Cardiac septum (tissue), 1 donor: ENCODE results near the gene OSGIN1. TPM values are rescaled to one million over a fixed set of nuclear protein-coding genes. Genes with fewer than 3 reads are reported as not detected.

ENCODE experiments used
- DNase-seq: peaks from one replicate; pipeline ENCODE4 v3.0.0-alpha.2; 2020; ENCODE audit warnings: low spot score
- intact Hi-C: fragments of 100-400 bp; cut with DNase I; formaldehyde crosslinking; loops from one replicate; pipeline ENCODE4 v1.14.0; 2022
- total RNA-seq: library from RNA; stranded (reverse); fragmentation: NEBNext Ultra II Directional; extraction: Animal tissue kit (Norgen Biotek cat#: 25700); gene quantifications from one replicate; pipeline ENCODE4 v1.2.1, GENCODE V29; 2021
- donor health status: DM: no; HTN: no; CAD: no.

OSGIN1 gene
- total RNA-seq, 1 donor from 2014 or later, result 12.6 TPM

DNA sequence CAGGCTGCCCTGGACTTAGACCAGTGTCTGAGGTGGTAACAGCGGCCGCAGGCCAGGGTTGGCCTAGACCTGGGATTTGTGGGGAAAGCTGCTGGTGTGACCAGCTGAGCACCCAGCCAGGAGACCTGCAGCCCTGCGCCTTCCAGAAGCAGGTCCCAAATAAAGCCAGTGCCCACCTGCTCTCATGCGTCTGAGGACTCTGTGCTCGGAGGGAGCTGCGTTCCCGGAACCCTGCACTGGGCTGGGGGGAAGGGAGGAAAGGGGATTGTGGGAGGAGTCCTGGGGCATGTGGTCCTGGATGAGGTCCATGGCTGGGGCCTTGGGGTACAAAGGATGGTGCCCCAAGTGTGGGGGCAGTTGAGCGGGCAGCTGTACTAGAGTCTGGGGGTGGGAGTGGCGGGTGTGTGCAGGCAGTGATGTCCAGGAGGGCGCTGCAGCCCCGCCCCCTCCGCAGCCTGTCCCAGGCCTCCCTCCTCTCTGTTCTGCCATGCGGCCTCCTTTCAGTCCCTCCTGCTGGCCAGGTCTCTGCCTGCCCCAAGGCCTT, 13.2 kb downstream of the OSGIN1 start:
- intact Hi-C loops, result loop anchor here (5.0 to 10.0 kb wide), 2 partner anchors 221 to 519 kb away; partner anchors contain the start of gene TAF1C
- DNase-seq, result no peak

DNA sequence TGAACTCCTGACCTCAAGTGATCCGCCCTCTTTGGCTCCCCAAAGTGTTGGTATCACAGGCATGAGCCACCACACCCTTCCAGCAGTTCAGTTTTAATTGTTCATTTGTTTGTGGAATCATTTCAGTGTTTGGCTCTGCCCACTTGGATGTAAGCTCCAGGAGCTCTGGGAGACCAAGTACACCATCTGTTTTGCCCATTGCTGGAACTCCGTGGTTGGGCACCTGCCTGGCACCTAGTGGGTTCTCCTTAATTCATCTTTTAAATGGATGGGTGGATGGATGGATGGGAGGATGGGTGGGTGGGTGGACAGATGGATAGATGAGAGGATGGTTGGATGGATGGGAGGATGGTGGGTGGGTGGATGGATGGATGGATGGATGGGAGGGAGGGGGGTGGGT, 14.1 kb downstream of the OSGIN1 start:
- intact Hi-C loops, result loop anchor here (5.0 to 10.0 kb wide), 2 partner anchors 220 to 518 kb away; partner anchors contain the start of gene TAF1C
- DNase-seq, result no peak

DNA sequence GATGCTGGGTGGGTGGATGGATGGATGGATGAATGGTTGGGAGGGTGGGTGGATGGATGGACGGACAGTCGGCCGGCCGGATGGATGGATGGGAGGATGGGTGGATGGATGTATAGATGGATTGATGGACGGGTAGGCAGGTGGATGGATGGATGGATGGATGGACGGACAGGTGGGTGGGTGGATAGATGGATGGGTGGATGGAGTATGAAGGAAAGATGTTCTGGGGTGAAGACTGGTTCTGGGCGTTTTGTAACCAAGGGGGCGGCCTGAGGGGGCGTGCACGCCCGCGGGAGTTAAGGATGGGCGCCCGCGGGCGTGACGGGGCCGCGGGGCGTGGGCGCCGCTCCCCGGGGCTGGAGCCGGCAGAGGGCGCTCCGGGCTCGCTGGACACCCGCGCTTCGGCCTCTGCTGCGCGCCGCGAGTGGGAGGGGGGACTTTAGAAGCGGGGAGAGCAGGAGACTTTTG, 14.8 kb downstream of the OSGIN1 start, which contains the start of gene NECAB2:
NECAB2 (plus strand) TSS at position 407 of the 468 bp plus-strand sequence. CDS start 405 bp downstream, outside the sequence.
- peak; percentile 87 for DNase-seq
- intact Hi-C loops, result loop anchor here (2.0 to 10.0 kb wide), 3 partner anchors 95 to 517 kb away; partner anchors contain the start of gene TAF1C

DNA sequence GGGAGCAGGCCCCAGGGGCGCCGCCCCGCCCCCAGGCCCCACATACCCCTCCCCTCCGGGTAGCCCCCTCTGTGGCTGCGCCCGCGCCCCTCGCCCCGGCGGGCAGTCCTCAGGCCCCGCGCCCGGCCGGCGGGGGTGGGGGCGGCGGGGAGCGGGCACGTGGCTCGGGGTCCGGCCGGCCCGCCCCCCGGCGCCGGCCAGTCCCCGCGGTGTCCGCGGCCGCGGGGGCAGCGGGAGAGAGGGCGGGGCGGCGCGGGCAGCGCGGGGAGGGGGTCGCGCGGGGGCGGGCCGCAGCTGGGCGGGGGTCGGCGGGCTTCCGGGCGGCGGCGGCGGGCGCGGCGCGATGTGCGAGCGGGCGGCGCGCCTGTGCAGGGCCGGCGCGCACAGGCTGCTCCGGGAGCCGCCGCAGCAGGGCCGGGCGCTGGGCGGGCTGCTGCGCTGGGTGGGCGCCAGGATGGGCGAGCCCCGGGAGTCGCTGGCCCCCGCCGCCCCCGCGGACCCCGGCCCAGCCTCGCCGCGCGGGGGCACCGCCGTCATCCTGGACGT, 15.3 kb downstream of the OSGIN1 start:
- intact Hi-C loops, result loop anchor here (2.0 to 10.0 kb wide), 3 partner anchors 94 to 516 kb away; partner anchors contain the start of gene TAF1C
- no peak for DNase-seq

DNA sequence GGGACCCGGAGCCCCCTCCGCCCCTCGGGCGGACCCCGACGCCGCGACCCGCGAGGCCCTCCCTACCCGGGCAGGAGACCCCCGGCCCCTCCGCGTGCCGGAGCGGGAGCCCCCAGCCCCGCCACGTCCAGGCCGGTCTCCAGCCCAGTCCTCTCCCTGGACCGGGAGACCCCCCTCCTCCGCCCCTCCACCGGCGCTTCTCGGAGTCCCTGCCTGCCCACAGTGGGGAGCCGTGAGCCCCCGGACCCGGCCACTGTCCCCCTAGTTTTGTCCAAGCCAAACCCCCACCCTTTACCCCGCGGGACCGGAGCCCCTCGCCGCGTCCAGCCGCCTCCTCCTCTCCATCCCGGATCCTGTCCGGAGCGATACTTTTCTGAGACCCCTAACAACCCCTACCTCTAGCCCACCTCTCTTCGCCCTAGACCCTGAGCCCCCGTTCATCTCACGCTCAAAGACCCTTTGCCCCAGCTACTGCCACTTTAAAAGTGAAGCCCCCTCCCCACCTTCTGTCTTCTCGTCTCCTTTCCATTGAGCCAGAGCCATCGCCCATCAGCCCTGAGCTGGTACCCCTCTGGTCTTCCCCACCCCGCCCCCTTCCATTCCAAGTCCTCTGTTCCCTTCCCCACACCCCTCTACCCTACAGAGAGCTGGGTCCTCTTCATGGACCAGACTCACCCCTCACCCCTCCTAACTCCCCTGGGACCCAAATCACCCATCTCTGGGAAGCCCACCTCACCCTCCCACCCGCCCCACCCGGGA, 16.0 kb downstream of the OSGIN1 start:
- intact Hi-C loops, result loop anchor here (2.0 to 10.0 kb wide), 3 partner anchors 94 to 516 kb away; partner anchors contain the start of gene TAF1C

DNA sequence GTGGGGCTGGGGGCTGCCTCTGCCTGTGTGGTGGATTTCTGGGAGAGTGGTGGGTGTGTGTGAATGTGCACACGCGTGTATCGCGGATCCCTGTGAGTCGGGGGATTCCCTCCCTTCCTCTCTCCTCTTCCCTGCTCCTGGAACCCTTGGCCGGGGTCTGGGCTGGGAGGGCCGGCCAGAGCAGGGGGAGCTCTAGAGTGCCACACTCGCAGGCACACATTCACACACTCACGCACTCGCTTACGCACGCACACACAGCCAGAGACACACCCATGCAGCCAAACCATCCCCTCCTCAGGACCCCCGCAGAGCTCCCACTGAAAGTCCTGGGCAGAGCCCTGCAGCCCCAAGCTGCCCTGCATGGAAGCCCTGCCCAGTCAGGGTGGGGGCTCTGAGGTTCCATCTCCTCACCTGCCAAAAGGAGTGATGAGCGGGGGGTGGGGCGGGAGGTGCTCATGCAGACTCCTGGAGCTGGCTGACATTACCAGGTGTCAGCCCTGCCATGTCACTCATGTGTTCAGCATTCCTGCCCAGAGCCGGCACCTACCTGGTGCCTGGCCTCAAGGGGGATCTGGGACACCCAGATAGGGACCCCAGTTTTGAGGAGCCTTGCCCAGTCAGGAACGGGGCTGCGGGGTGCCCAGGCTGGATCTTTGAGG, 16.9 kb downstream of the OSGIN1 start:
- intact Hi-C loops, result loop anchor here (2.0 to 10.0 kb wide), 3 partner anchors 93 to 515 kb away; partner anchors contain the start of gene TAF1C
- DNase-seq, result no peak

More for the DNA sequence above, 16.0 kb downstream of the OSGIN1 start:
- DNase-seq, result no peak

DNA sequence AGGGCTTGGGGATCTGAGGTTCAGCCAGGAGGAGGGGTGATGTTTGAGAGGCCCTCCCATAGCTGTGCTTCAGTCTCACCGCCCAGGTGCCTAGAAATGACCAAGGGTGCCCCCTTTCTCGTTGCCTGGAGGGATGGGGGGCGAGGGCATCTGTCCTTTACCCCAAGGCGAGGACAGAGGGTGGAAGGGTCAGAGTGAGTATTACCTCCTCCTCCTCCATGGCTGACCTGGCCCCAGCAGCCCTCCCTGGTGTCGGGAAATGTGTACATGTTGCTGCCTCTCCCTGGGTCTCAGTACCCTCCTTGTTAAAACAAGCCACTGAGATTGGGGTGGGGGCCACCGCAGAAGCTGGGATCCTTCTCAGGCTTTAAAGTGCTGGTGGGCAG, 17.4 kb downstream of the OSGIN1 start:
- no peak for DNase-seq
- intact Hi-C loops, result no loop called here

DNA sequence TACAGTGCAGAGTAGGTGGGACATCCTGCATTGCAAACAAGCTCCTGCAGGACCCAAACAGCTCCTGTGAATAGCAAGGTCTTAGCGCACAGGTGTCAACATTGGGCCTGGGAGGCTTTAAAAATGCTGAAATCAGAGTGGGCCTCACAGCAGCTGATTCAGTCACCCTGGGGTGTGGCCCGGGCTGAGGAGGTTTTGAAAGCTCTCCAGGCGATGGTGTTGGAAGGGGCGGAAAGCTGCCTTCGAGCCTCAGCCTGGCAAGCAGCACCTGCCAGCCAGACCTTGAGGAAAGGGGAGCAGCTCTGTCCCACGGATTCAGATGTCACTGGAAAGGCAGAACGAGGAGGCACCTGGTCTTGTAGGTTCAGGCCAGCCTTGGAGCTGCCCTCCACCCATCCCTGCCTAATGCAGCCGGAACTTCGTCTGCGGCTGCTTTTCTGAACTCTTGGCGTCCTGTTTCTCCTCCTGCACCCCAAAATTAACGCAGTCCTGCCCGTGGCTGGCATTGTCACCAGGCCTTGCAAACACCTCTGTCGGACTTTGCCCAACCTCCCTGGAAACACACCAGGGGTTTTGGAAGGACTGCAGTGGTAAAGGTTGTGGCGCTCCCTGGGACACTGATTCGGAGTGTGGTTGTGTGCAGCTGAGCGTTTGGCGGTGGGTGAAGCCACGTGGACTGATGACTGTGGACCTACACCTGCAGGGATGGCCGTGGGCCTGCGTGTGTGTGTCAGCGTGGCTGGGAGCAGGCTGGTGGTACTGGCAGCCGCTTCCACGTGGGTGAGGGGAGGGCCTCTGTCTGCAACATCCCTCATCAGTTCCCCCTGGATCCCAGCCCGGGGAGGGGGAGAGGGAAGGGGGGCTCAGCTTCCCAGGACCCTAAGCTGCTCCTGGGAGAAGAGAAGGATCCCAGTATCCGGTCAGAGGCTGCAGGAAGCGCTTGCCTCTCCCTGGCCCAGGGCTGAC, 18.4 kb downstream of the OSGIN1 start:
- no peak for DNase-seq
- intact Hi-C loops, result no loop called here

DNA sequence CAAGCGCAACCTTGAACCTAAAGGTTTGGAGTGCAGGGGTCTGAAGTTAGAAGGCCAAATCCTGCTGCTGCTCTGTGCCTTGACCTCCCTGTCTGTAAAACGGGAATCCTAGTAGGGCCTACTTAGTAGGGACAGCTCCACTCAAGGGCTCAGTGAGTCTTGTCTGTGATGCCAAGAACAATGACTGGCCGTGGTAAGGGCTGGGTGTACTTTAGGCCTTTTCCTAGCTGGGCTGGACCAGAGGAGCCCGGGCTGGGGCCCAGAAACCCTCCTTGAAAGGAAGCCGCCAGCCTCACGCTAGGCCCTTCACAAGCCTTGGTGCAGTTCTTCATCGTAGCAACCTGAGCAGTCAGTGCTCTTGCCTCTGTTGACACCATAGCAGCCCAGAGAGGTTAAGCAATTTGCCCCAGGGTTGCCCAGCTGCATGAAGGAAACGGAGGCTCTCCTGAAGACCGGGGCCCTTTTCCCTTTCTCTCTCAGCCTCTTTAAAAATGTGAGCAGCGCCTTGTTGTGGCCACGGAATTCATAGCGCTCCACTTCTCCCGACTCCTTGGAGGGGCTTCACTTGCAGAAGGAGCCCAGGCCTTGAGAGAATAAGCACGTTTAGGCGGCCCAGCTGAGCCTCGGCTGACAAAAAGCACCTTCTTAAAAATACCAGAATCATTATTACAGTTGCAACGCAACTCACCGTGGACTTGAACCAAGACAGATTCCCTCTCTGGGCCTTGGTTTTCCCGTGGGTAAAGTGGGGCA, 19.4 kb downstream of the OSGIN1 start:
- DNase-seq, result no peak
- intact Hi-C loops, result no loop called here

DNA sequence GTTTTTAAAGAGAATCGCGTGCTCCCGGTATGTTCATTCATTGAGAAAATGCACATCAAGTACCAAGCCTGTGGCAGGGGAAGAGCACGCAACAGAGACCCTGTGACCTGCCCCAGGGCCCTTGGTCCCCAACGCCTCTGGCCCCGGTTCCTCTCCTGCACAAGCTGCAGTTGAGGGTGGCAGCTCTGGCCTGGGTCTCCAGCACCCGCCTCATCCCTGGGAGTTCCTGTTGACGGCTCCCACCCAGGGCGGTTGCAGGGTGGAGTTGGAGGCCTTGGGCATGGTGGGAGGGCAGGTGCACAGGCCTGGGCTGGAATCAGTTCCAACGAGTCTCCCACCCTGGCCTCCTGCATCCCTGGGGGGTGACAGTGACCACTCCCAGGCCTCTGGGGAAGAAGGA, 20.0 kb downstream of the OSGIN1 start:
- no peak for DNase-seq
- intact Hi-C loops, result no loop called here

DNA sequence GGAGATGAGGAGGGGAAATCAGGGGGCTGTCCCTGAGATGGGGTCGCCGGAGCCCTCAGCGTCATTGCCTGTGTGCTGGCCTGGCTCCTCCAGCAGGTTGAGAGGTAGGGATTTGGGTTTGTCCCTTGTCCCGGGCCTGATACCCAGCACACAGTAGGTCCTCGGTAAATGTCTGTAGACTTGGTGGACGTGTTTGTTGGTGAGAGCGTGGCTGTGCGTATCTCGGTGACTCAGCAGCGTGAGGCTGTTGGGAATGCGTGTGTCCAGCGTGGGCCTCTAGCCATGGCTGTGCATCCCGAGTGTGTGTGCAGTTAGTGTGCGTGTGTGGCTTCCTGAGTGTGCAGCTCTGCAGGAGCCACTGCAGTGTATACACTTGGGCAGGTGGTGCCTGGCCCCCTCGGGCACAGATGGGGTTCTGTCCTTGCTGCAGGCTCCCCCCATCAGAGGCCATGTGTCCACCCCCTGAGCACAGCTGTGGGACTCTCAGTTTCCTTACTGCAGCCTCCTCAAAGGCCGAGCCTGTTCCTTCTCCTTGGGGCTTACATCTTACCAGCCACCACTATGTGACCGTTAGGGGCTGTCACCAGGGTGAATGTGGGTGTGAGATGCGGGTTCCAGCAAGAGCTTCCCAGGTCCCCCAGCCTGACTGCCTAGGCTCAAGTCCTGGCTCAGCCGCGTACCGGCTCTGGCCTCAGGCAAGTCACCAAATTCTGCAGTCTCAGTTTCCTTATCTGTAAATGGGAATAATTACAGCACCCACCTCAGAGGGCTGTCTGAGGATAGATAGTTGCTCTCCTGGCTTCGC, 20.7 kb downstream of the OSGIN1 start:
- no peak for DNase-seq
- intact Hi-C loops, result no loop called here

DNA sequence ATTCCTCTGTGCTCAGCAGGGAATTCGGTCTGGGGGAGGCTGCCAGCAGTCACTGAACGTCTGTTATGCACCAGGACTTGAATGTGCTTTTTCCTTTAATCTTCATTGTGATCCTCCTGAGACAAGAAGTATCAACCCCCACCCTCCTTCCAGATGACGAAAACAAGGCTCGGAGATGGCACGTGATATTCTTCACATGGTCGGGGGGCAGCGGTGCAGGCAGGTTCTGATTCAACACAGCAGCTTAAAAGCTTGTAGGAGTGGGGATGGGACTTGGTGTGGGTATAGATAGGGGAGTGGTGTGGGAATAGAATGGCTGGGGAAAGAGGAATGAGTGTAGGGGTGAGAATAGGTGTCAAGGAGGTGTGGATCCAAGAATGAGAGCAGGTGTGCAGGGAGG, 21.4 kb downstream of the OSGIN1 start:
- DNase-seq, result no peak
- intact Hi-C loops, result no loop called here

DNA sequence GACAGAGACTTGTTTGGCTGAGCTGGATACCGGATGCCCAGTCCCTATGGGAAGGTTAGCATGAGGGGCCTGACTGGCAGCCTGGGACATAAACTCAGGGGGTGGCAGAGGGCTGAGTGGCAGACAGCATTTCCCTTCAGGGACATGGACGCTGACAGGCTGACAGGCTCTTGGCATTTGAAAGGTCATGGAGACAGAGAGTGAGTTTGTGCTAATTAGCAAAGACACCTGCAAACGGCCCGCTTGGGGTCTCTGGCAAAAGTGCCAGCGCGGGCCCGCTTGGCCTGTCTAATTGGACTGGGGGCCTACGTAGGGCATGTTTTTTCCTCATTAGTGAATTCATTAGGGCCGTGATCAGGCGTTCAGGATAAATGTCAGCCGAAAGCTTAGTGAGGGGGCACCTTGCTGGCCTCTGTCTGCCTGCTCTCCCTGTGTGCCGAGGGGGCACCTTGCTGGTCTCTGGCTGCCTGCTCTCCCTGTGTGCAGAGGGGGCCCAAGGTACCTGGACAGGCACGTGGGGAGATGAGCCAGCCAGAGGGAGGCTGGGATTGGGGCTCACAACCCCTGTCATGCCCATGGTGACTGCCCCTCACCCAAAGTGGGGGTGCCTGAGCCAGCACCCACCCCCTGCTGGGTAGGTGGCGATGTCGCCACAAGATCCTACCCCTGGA, 22.7 kb downstream of the OSGIN1 start:
- intact Hi-C loops, result no loop called here
- DNase-seq, result no peak

DNA sequence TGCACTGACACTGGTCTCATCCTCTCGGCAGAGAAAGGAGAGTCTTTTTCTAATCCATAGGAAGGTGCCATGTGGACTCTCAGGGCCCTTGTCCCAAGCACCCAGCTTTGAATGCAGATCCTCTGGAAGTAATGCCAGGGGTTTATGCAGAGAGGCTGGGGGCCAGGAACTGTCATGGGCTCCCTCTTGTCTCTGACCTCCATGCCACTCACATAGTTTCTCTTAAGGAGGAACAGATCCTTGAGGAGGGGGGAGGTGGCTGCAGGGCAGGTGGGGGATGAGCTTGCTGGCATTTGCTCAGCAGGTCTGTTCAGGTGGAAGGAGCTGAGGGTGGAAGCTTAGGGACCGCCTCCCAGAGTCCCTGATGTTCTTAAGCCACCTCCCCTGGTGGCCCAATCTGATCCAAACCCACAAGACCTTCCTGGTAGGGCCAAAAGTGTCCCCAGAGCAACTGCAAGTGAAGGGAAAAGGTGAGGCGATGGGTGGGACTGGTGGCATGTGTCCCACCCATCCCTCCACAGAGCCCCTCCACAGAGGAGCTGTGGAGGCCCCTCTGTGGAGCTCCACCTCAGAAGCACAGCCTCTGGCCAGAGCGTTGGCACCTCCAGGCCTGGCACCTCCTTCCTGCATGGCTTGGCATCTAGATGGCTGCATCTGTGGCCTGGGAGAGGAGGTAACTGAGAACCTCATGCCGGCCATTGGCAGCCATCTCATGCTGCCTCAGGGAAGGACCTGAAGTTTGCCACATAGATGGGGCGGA, 24.2 kb downstream of the OSGIN1 start:
- intact Hi-C loops, result no loop called here
- no peak for DNase-seq

DNA sequence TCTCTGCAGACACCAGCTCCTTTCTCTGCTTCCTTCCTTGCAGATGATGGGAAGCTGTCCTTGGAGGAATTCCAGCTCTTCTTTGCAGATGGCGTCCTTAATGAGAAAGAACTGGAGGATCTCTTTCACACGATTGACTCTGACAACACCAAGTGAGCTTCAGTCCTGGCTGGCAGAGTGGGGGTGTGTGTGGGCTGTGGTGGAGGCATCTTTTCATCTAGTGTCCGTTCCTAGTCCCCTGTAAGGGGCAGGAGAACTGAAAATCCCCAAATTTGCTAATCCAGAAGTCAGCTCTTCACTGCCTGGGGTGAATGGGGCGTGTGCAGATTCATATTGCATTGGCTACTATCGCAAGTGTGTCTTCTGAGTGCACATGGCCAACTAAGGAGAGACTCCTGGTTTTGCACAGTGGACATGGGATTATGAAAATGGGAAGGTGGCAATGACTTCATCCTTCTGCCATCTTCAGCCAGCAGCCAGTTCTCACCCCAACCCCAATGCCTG, 25.4 kb downstream of the OSGIN1 start:
- no peak for DNase-seq

DNA sequence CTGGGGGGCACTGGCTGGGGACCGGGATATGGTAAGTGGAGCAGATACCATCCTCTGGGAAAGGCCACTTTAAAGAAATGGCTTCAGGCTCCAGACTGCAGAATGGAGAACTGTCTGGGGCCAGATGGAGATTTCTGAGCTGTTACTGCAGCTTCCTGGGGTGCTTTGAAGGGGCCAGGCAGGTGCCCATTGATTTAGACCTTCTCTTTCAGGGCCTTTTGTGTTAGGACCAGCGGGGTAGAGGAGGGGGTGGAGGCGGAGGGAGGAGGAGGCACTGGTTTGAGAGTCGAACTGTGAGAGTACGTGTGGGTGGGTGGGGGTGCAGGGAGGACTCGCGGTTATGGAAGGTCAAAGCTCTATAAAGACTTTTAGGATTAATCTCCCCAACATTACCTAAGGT, 26.4 kb downstream of the OSGIN1 start:
- no peak for DNase-seq
- intact Hi-C loops, result no loop called here

More for the DNA sequence above, 25.4 kb downstream of the OSGIN1 start:
- intact Hi-C loops, result no loop called here
